HepG2 (cell line): Measurements from ENCODE around the gene DEGS1. TPM values are rescaled to one million over a fixed set of nuclear protein-coding genes. Genes with fewer than 3 reads are reported as not detected.

Experiments
- ATAC-seq: fragments of 200-7000 bp; cut with Tn5 transposase; 3 replicates; pipeline ENCODE4 v1.9.1; 2020; ENCODE audit warnings: mild to moderate bottlenecking, moderate library complexity
- BruUV-seq: library from RNA; stranded (reverse); fragments of 400-500 nt; replicated peaks from 2 replicates; lab custom pipeline; 2021; lab: Mats Ljungman, UMichigan
- CTCF ChIA-PET: fragments of 300-600 bp; formaldehyde crosslinking; extraction: SDS; loops from one replicate; lab custom pipeline; 2021; ENCODE audit warnings: low total read pairs, inconsistent platforms, low intra/inter-chr PET ratio; lab: Yijun Ruan, JAX
- POLR2A ChIA-PET: fragments of 350-600 bp; sonication (Branson Sonifier 250); formaldehyde crosslinking; loops from one replicate; lab custom pipeline; 2020; ENCODE audit warnings: antibody characterized with exemption, inconsistent platforms; lab: Yijun Ruan, JAX
- DNase-seq: peaks from one replicate; pipeline ENCODE4 v3.0.0-alpha.2; 2015; ENCODE audit warnings: low spot score
- FAIRE-seq: peaks from 3 replicates; lab custom pipeline; 2011; peaks lifted over from hg19 to GRCh38; lab: Jason Lieb, UNC
- H2AFZ ChIP-seq: one replicate; pipeline ENCODE4 v1.6.1; 2011; ENCODE audit warnings: low read length, inconsistent platforms
- H3K27ac ChIP-seq: fragments of 300-600 bp; 3 replicates; pipeline ENCODE4 v1.8.0; 2011; ENCODE audit warnings: mixed run types, mild to moderate bottlenecking, mixed read lengths, low read length, inconsistent platforms; ENCODE audit not compliant: insufficient read depth; ENCODE audit errors: extremely low read length
- H3K27me3 ChIP-seq, 2 experiments: fragments of 200-600 bp in 1 of 2; 2 replicates in 1 of 2; 3 replicates in 1 of 2; pipeline versions ENCODE4 v1.6.0 to v1.8.0; 2011; ENCODE audit warnings: low read length in 2 of 2, mild to moderate bottlenecking in 2 of 2, moderate library complexity in 2 of 2, inconsistent platforms in 1 of 2; ENCODE audit not compliant: insufficient read depth in 2 of 2, control insufficient read depth in 1 of 2
- H3K36me3 ChIP-seq, 2 experiments: fragments of 200-600 bp in 1 of 2; replicated peaks in 1 of 2; 2 replicates in 1 of 2; 3 replicates in 1 of 2; pipeline versions ENCODE4 v1.5.1 to v1.8.0; 2011; ENCODE audit warnings: low read length in 2 of 2, inconsistent platforms in 1 of 2; ENCODE audit not compliant: insufficient read depth in 2 of 2, control insufficient read depth in 1 of 2
- H3K4me1 ChIP-seq: 2 replicates; pipeline ENCODE4 v1.5.1; 2012; ENCODE audit warnings: low read length, inconsistent platforms; ENCODE audit not compliant: insufficient read depth
- H3K4me2 ChIP-seq: 2 replicates; pipeline ENCODE4 v1.6.0; 2011; ENCODE audit warnings: low read depth, low read length, inconsistent platforms
- H3K4me3 ChIP-seq, 3 experiments: fragments of 200-600 bp in 1 of 3; sonication (generic), shearing (Covaris generic) in 1 of 3; replicated peaks in 1 of 3; 2 replicates each; pipeline ENCODE4 v1.5.1; 2011 to 2016; ENCODE audit warnings: low read length in 3 of 3, inconsistent platforms in 2 of 3, low read depth in 2 of 3, mild to moderate bottlenecking in 2 of 3, control low read depth in 1 of 3, mixed read lengths in 1 of 3; ENCODE audit not compliant: insufficient read depth in 1 of 3
- H3K79me2 ChIP-seq: one replicate; pipeline ENCODE4 v1.6.1; 2011; ENCODE audit warnings: low read length, inconsistent platforms; ENCODE audit not compliant: insufficient read depth
- H3K9ac ChIP-seq: 2 replicates; pipeline ENCODE4 v1.6.0; 2011; ENCODE audit warnings: mild to moderate bottlenecking, low read depth, low read length, inconsistent platforms; ENCODE audit not compliant: insufficient read depth
- H3K9me3 ChIP-seq: 2 replicates; pipeline ENCODE4 v1.5.1; 2012; ENCODE audit warnings: mild to moderate bottlenecking, low read length
- H4K20me1 ChIP-seq: 2 replicates; pipeline ENCODE4 v1.6.0; 2011; ENCODE audit warnings: inconsistent platforms, mild to moderate bottlenecking, low read length, moderate library complexity; ENCODE audit not compliant: insufficient read depth
- EP300 ChIP-seq, 3 experiments: sonication (generic) in 1 of 3; formaldehyde crosslinking in 1 of 3; IDR thresholded peaks; 2 replicates each; pipeline versions ENCODE4 v1.5.1 to v1.6.1; 2011 to 2020; ENCODE audit warnings: low read depth in 2 of 3, low read length in 2 of 3, borderline replicate concordance in 1 of 3, improper control_type of control experiment in 1 of 3, mild to moderate bottlenecking in 1 of 3, missing genetic modification reagents in 1 of 3, moderate library complexity in 1 of 3
- HBP1 ChIP-seq: IDR thresholded peaks from 2 replicates; pipeline ENCODE4 v1.6.1; 2016; ENCODE audit warnings: low read depth, control low read depth
- MAFF ChIP-seq: IDR thresholded peaks from 2 replicates; pipeline ENCODE4 v1.6.1; 2011; ENCODE audit warnings: low read depth, low read length, improper control_type of control experiment
- MAZ ChIP-seq, 2 experiments: sonication (generic) in 1 of 2; formaldehyde crosslinking in 1 of 2; IDR thresholded peaks; 2 replicates each; pipeline versions ENCODE4 v1.5.0 to v1.6.1; 2012 to 2020; ENCODE audit warnings: low read depth in 2 of 2, mild to moderate bottlenecking in 2 of 2, borderline replicate concordance in 1 of 2, improper control_type of control experiment in 1 of 2, low read length in 1 of 2, missing genetic modification reagents in 1 of 2, moderate library complexity in 1 of 2
- NR2F6 ChIP-seq, 2 experiments: IDR thresholded peaks; 2 replicates each; pipeline ENCODE4 v1.6.1; 2016; ENCODE audit warnings: antibody characterized with exemption in 1 of 2, mild to moderate bottlenecking in 1 of 2
- PAX8 ChIP-seq: sonication (generic); formaldehyde crosslinking; IDR thresholded peaks from 2 replicates; pipeline ENCODE4 v1.8.0; 2022; ENCODE audit warnings: mild to moderate bottlenecking, missing genetic modification reagents, borderline replicate concordance
- YEATS2 ChIP-seq: sonication (generic); formaldehyde crosslinking; IDR thresholded peaks from 2 replicates; pipeline ENCODE4 v1.4.0; 2020; ENCODE audit warnings: missing genetic modification reagents, borderline replicate concordance
- ZNF10 ChIP-seq: sonication (generic); formaldehyde crosslinking; IDR thresholded peaks from 2 replicates; pipeline ENCODE4 v1.4.0; 2020; ENCODE audit warnings: mild to moderate bottlenecking, low read depth, missing genetic modification reagents, borderline replicate concordance
- ZNF891 ChIP-seq: sonication (generic); formaldehyde crosslinking; IDR thresholded peaks from 2 replicates; pipeline ENCODE4 v1.5.0; 2020; ENCODE audit warnings: mild to moderate bottlenecking, missing genetic modification reagents
- WGBS: methylation state at CpG from one replicate; pipeline ENCODE4 v1.1.6; 2017; ENCODE audit warnings: low lambda C conversion rate; 5-methylcytosine and 5-hydroxymethylcytosine counted together
- in situ Hi-C: cut with HindIII; loops from 2 replicates; pipeline ENCODE4 v1.10.0; 2017; ENCODE audit warnings: low pct_unique_long_range_greater_than_20kb; ENCODE audit not compliant: extremely low pct_ligation_motif_present
- intact Hi-C: fragments of 100-400 bp; cut with micrococcal nuclease; formaldehyde crosslinking; loops from one replicate; pipeline ENCODE4 v1.10.0; 2022; ENCODE audit not compliant: unreplicated experiment
- polyA plus RNA-seq, 8 experiments: library from polyadenylated mRNA; depleted of rRNA in 3 of 8; stranded (reverse) in 7 of 8; unstranded in 1 of 8; fragments of >200 nt; fragmentation: Illumina TruSeq in 4 of 8; extraction: Trizol in 4 of 8; gene quantifications; 2 replicates each; pipeline versions ENCODE4 v1.2.1 to v1.2.3, GENCODE V29; 2011 to 2016; ENCODE audit warnings: low read depth in 4 of 8, missing spikeins in 1 of 8, mixed read lengths in 1 of 8; ENCODE audit not compliant: insufficient read depth in 1 of 8
- total RNA-seq, 5 experiments: library from RNA; depleted of rRNA; stranded (reverse); fragments of >200 nt; fragmentation: Illumina TruSeq; extraction: Trizol; gene quantifications; 2 replicates each; pipeline ENCODE4 v1.2.3, GENCODE V29; 2016; ENCODE audit warnings: low read depth in 1 of 5
- TF ChIP-seq, protein P1 (sequence below): sonication (generic); formaldehyde crosslinking; IDR thresholded peaks from 2 replicates; pipeline ENCODE4 v1.4.0; 2020; ENCODE audit warnings: low read depth, mild to moderate bottlenecking, missing genetic modification reagents
- TF ChIP-seq, protein P2 (sequence below): sonication (generic); formaldehyde crosslinking; IDR thresholded peaks from 2 replicates; pipeline ENCODE4 v1.5.0; 2020; ENCODE audit warnings: missing genetic modification reagents

The DEGS1 gene
- total and polyA plus RNA-seq, 2 of the 13 experiments (the other 11 are each of a cell fraction or from before 2014, with no cell fraction given) = 18.1 to 35.9 TPM

- peaks cover 5 to 22% of the 10 kb centered on the region in 2 experiments; a peak in 4 of 5 replicates for H3K36me3 ChIP-seq
- CTCF ChIA-PET = no interaction called here
- 100% methylated on average over 2 of the region's 2 CpGs for WGBS
These were observed 52.9 kb downstream of the DEGS1 start for GRCh38 chr1:224235813-224236493.

GRCh38 chr1:224237119-224237881 lies 54.3 kb downstream of the DEGS1 start:
- H3K9me3 ChIP-seq = no peaks in the 10 kb centered on the region
- H3K4me2 ChIP-seq = no peak overlapping the region
- no peaks in the 10 kb centered on the region for H4K20me1 ChIP-seq
- no peaks in the 10 kb centered on the region for H3K27me3 ChIP-seq
- POLR2A ChIA-PET = no interaction called here
- peaks cover 5 to 18% of the 10 kb centered on the region in 2 experiments; a peak in 4 of 5 replicates for H3K36me3 ChIP-seq
- intact Hi-C loops (no loop called here), in situ Hi-C loops (no loop called here)
- DNase-seq = no peak
- no TSS peak for BruUV-seq
- H3K9ac ChIP-seq = no peak overlapping the region
- H3K4me3 ChIP-seq = no peak overlapping the region
- H3K79me2 ChIP-seq = no peaks in the 10 kb centered on the region
- no peaks in the 10 kb centered on the region for H3K4me1 ChIP-seq
- H3K27ac ChIP-seq = no peak overlapping the region
- H2AFZ ChIP-seq = no peak overlapping the region
- no peak for FAIRE-seq
- CTCF ChIA-PET = no interaction called here
- WGBS = 98% methylated on average over 11 of the region's 11 CpGs
- no peak for ATAC-seq
- no peak for TF ChIP-seq MAFF
- TF ChIP-seq, protein P1, sequence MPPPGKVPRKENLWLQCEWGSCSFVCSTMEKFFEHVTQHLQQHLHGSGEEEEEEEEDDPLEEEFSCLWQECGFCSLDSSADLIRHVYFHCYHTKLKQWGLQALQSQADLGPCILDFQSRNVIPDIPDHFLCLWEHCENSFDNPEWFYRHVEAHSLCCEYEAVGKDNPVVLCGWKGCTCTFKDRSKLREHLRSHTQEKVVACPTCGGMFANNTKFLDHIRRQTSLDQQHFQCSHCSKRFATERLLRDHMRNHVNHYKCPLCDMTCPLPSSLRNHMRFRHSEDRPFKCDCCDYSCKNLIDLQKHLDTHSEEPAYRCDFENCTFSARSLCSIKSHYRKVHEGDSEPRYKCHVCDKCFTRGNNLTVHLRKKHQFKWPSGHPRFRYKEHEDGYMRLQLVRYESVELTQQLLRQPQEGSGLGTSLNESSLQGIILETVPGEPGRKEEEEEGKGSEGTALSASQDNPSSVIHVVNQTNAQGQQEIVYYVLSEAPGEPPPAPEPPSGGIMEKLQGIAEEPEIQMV (CRISPR knock-in tag) = no peak
- TF ChIP-seq PAX8 (CRISPR knock-in tag) = no peak
- TF ChIP-seq EP300 (IDR thresholded peaks at IDR 0.05; ENCODE audit: low read depth in 2 of 2, low read length in 2 of 2) = no peak
- no peak for TF ChIP-seq EP300 (CRISPR knock-in tag; IDR thresholded peaks at IDR 0.05; ENCODE audit: borderline replicate concordance)
- TF ChIP-seq HBP1 (CRISPR knock-in tag) = no peak

More at GRCh38 chr1:224235813-224236493, 52.9 kb downstream of the DEGS1 start:
- Histone ChIP-seq H3K9ac (no peak overlapping the region), H3K4me1 (no peaks in the 10 kb centered on the region), H2AFZ (no peak overlapping the region)
- TF ChIP-seq NR2F6 (IDR thresholded peaks at IDR 0.05) = no peak
- TF ChIP-seq NR2F6 (CRISPR knock-in tag; IDR thresholded peaks at IDR 0.05) = no peak
- TF ChIP-seq ZNF10 (CRISPR knock-in tag) = no peak
- TF ChIP-seq MAZ (IDR thresholded peaks at IDR 0.05; ENCODE audit: borderline replicate concordance, low read depth, low read length) = no peak
- TF ChIP-seq MAZ (CRISPR knock-in tag; IDR thresholded peaks at IDR 0.05; ENCODE audit: low read depth) = no peak
- no peak for TF ChIP-seq YEATS2 (CRISPR knock-in tag)
- TF ChIP-seq, protein P2, sequence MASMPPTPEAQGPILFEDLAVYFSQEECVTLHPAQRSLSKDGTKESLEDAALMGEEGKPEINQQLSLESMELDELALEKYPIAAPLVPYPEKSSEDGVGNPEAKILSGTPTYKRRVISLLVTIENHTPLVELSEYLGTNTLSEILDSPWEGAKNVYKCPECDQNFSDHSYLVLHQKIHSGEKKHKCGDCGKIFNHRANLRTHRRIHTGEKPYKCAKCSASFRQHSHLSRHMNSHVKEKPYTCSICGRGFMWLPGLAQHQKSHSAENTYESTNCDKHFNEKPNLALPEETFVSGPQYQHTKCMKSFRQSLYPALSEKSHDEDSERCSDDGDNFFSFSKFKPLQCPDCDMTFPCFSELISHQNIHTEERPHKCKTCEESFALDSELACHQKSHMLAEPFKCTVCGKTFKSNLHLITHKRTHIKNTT (CRISPR knock-in tag) = no peak
- TF ChIP-seq ZNF891 (CRISPR knock-in tag) = no peak
- TF ChIP-seq, all 625 proteins: peak for 0
- no peaks in the 10 kb centered on the region for H4K20me1 ChIP-seq
- POLR2A ChIA-PET = no interaction called here
- no peaks in the 10 kb centered on the region for H3K79me2 ChIP-seq
- H3K4me2 ChIP-seq = no peak overlapping the region
- no peak overlapping the region for H3K27ac ChIP-seq
- H3K27me3 ChIP-seq = no peaks in the 10 kb centered on the region
- ATAC-seq (no peak), DNase-seq (no peak), FAIRE-seq (no peak)
- BruUV-seq = no TSS peak
- intact Hi-C loops = no loop called here
- in situ Hi-C loops = no loop called here
- no peak overlapping the region for H3K4me3 ChIP-seq
- no peaks in the 10 kb centered on the region for H3K9me3 ChIP-seq
